K562 (cell line): ENCODE data around the gene GPR153. TPM values are rescaled to one million over a fixed set of nuclear protein-coding genes. Genes with fewer than 3 reads are reported as not detected.

Source experiments
- BDP1 ChIP-seq: IDR thresholded peaks from 3 replicates; pipeline ENCODE4 v1.6.1; 2011; ENCODE audit not compliant: insufficient read length, insufficient read depth
- BRD4 ChIP-seq: fragments of 200-600 bp; sonication (generic); IDR thresholded peaks from 2 replicates; pipeline ENCODE4 v1.6.1; 2017; ENCODE audit warnings: inconsistent platforms
- CBX5 ChIP-seq: IDR thresholded peaks from 2 replicates; pipeline ENCODE4 v1.6.1; 2014; ENCODE audit warnings: low read depth, borderline replicate concordance
- CEBPB ChIP-seq: fragments of 450-650 bp; IDR thresholded peaks from 2 replicates; pipeline ENCODE4 v1.6.1; 2016; ENCODE audit warnings: missing genetic modification characterization, missing compliant biosample characterization
- ESRRA ChIP-seq: fragments of 450-650 bp; IDR thresholded peaks from 2 replicates; pipeline ENCODE4 v1.6.1; 2014; ENCODE audit warnings: low read depth, mild to moderate bottlenecking, moderate library complexity, borderline replicate concordance
- KDM2B ChIP-seq: fragments of 250-450 bp; sonication (Bioruptor Pico); IDR thresholded peaks from 2 replicates; pipeline ENCODE4 v1.8.0; 2021; ENCODE audit warnings: mild to moderate bottlenecking, moderate library complexity
- NFIX ChIP-seq: fragments of 250-450 bp; sonication (Bioruptor Pico); IDR thresholded peaks from 2 replicates; pipeline ENCODE4 v1.4.0; 2020; ENCODE audit warnings: low read depth, mild to moderate bottlenecking, moderate library complexity
- PTRF ChIP-seq: fragments of 450-650 bp; IDR thresholded peaks from 2 replicates; pipeline ENCODE4 v1.6.1; 2016; ENCODE audit warnings: mild to moderate bottlenecking, missing genetic modification characterization, missing compliant biosample characterization
- RUNX1 ChIP-seq: sonication (generic); IDR thresholded peaks from 2 replicates; pipeline ENCODE4 v1.6.1; 2016; ENCODE audit warnings: antibody characterized with exemption, low read depth
- STAT5B ChIP-seq: fragments of 250-450 bp; sonication (Bioruptor Pico); IDR thresholded peaks from 2 replicates; pipeline ENCODE4 v1.8.0; 2021; ENCODE audit warnings: mild to moderate bottlenecking, inconsistent platforms
- TAF9B ChIP-seq: fragments of 450-650 bp; IDR thresholded peaks from 2 replicates; pipeline ENCODE4 v1.6.1; 2018; ENCODE audit warnings: mild to moderate bottlenecking; ENCODE audit not compliant: partially characterized antibody
- TEAD1 ChIP-seq, 2 experiments: fragments of 450-650 bp in 1 of 2; sonication (generic) in 1 of 2; formaldehyde crosslinking; IDR thresholded peaks; 2 replicates each; pipeline versions ENCODE4 v1.4.0 to v1.8.0; 2020 to 2022; ENCODE audit warnings: mild to moderate bottlenecking in 2 of 2, missing genetic modification reagents in 1 of 2
- WHSC1 ChIP-seq: IDR thresholded peaks from one replicate; pipeline ENCODE4 v1.6.1; 2012; ENCODE audit warnings: low read length, control low read depth, inconsistent platforms
- YBX1 ChIP-seq: fragments of 450-650 bp; IDR thresholded peaks from 2 replicates; pipeline ENCODE4 v1.7.1; 2016; ENCODE audit warnings: mild to moderate bottlenecking
- ZNF76 ChIP-seq: fragments of 250-450 bp; sonication (Bioruptor Pico); IDR thresholded peaks from 2 replicates; pipeline ENCODE4 v1.4.0; 2020; ENCODE audit warnings: mild to moderate bottlenecking, moderate library complexity, borderline replicate concordance
- polyA plus RNA-seq, 8 experiments: library from polyadenylated mRNA; depleted of rRNA in 4 of 8; stranded (reverse) in 5 of 8; unstranded in 3 of 8; fragments of >200 nt; fragmentation: Nextera tagmentation in 2 of 8; fragmentation: Illumina TruSeq in 1 of 8; extraction: Ambion mirVana in 2 of 8; extraction: Trizol in 1 of 8; gene quantifications; 2 replicates each; pipeline versions ENCODE4 v1.2.1 to v1.2.3, GENCODE V29; 2011 to 2014; ENCODE audit warnings: inconsistent platforms in 1 of 8, missing spikeins in 1 of 8
- total RNA-seq, 7 experiments: library from RNA; depleted of rRNA in 6 of 7; stranded (reverse); fragments of >200 nt in 6 of 7; fragmentation: Illumina TruSeq in 2 of 7; extraction: Trizol in 2 of 7; gene quantifications; 2 replicates each; pipeline versions ENCODE4 v1.2.1 to v1.2.3, GENCODE V29; 2011 to 2021; ENCODE audit warnings: low replicate concordance in 1 of 7
- TF ChIP-seq, protein P1 (sequence below): IDR thresholded peaks from 3 replicates; pipeline ENCODE4 v1.6.1; 2011; ENCODE audit warnings: borderline replicate concordance, mild to moderate bottlenecking; ENCODE audit not compliant: insufficient read length, insufficient read depth
- TF ChIP-seq, protein P2 (sequence below): IDR thresholded peaks from 2 replicates; pipeline ENCODE4 v1.6.1; 2012; ENCODE audit warnings: low read depth, low read length, improper control_type of control experiment, borderline replicate concordance
- TF ChIP-seq, protein P3 (sequence below): fragments of 450-650 bp; IDR thresholded peaks from 2 replicates; pipeline ENCODE4 v1.6.1; 2017; ENCODE audit warnings: antibody characterized with exemption
- TF ChIP-seq, protein P4 (sequence below): fragments of 250-450 bp; sonication (Bioruptor Pico); IDR thresholded peaks from 2 replicates; pipeline ENCODE4 v1.5.0; 2021
- TF ChIP-seq, protein P5 (sequence below): fragments of 250-450 bp; sonication (Bioruptor Pico); IDR thresholded peaks from 2 replicates; pipeline ENCODE4 v1.4.0; 2020; ENCODE audit warnings: mild to moderate bottlenecking

The GPR153 gene
- total and polyA plus RNA-seq, 9 of the 15 experiments (the other 6 are each of a cell fraction or from before 2014, with no cell fraction given): 0.01 to 1.5 (median 0.51) TPM

DNA sequence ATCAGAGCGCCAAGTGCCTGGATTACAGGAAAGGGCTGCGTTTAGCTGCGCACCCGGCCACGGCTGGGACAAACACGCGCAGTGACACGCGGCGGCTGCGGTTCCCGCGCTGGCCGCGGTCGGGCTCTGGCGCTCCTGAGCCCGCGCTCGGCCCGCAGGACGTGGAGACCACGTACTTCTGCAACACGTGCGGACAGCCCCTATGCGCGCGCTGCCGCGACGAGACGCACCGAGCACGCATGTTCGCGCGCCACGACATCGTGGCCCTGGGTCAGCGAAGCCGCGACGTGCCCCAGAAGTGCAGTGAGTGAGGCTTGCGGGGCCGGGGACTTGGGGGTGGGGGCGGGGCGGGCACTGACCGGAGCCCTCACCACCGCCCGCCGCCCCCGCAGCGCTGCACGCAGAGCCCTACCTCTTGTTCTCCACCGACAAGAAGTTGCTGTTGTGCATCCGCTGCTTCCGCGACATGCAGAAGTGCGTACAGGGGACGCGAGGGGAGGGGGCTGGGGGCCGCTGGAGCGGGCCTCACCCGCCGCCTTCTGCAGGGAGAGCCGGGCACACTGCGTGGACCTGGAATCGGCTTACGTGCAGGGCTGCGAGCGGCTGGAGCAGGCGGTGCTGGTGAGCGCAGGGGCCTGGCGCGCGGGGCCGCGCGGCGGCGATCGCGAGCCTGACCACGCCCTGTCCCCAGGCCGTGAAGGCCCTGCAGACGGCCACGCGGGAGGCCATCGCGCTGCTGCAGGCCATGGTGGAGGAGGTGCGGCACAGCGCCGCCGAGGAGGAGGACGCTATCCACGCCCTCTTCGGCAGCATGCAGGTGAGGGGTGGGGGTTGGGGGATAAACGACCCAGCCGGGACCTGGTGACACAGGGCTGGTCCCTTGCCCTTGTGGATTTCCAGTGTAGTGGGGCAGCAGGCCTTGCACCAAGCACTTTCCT, 51.9 kb downstream of the GPR153 start (continued):
- TF ChIP-seq KDM2B (CRISPR knock-in tag) (no peak), YBX1 (no peak), NFIX (CRISPR knock-in tag) (no peak), TEAD1 (CRISPR knock-in tag; IDR thresholded peaks at IDR 0.05) (peak in 1 of 2 experiments; percentile 45; a peak in 1 of 4 replicates), STAT5B (no peak), ESRRA (peak; percentile 35; the same call in 1 of the 2 replicates), BDP1 (no peak), PTRF (no peak), RUNX1 (no peak), WHSC1 (no peak), ZNF76 (CRISPR knock-in tag) (no peak), TAF9B (no peak), CBX5 (no peak), CEBPB (tag) (no peak), BRD4 (no peak)
- TF ChIP-seq, protein P1, sequence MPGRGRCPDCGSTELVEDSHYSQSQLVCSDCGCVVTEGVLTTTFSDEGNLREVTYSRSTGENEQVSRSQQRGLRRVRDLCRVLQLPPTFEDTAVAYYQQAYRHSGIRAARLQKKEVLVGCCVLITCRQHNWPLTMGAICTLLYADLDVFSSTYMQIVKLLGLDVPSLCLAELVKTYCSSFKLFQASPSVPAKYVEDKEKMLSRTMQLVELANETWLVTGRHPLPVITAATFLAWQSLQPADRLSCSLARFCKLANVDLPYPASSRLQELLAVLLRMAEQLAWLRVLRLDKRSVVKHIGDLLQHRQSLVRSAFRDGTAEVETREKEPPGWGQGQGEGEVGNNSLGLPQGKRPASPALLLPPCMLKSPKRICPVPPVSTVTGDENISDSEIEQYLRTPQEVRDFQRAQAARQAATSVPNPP: no peak
- TF ChIP-seq, protein P2, sequence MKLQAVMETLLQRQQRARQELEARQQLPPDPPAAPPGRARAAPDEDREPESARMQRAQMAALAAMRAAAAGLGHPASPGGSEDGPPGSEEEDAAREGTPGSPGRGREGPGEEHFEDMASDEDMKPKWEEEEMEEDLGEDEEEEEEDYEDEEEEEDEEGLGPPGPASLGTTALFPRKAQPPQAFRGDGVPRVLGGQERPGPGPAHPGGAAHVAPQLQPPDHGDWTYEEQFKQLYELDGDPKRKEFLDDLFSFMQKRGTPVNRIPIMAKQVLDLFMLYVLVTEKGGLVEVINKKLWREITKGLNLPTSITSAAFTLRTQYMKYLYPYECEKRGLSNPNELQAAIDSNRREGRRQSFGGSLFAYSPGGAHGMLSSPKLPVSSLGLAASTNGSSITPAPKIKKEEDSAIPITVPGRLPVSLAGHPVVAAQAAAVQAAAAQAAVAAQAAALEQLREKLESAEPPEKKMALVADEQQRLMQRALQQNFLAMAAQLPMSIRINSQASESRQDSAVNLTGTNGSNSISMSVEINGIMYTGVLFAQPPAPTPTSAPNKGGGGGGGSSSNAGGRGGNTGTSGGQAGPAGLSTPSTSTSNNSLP: no peak
- TF ChIP-seq, protein P3, sequence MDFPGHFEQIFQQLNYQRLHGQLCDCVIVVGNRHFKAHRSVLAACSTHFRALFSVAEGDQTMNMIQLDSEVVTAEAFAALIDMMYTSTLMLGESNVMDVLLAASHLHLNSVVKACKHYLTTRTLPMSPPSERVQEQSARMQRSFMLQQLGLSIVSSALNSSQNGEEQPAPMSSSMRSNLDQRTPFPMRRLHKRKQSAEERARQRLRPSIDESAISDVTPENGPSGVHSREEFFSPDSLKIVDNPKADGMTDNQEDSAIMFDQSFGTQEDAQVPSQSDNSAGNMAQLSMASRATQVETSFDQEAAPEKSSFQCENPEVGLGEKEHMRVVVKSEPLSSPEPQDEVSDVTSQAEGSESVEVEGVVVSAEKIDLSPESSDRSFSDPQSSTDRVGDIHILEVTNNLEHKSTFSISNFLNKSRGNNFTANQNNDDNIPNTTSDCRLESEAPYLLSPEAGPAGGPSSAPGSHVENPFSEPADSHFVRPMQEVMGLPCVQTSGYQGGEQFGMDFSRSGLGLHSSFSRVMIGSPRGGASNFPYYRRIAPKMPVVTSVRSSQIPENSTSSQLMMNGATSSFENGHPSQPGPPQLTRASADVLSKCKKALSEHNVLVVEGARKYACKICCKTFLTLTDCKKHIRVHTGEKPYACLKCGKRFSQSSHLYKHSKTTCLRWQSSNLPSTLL: no peak
- TF ChIP-seq, protein P4, sequence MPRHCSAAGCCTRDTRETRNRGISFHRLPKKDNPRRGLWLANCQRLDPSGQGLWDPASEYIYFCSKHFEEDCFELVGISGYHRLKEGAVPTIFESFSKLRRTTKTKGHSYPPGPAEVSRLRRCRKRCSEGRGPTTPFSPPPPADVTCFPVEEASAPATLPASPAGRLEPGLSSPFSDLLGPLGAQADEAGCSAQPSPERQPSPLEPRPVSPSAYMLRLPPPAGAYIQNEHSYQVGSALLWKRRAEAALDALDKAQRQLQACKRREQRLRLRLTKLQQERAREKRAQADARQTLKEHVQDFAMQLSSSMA: no peak
- TF ChIP-seq, protein P5, sequence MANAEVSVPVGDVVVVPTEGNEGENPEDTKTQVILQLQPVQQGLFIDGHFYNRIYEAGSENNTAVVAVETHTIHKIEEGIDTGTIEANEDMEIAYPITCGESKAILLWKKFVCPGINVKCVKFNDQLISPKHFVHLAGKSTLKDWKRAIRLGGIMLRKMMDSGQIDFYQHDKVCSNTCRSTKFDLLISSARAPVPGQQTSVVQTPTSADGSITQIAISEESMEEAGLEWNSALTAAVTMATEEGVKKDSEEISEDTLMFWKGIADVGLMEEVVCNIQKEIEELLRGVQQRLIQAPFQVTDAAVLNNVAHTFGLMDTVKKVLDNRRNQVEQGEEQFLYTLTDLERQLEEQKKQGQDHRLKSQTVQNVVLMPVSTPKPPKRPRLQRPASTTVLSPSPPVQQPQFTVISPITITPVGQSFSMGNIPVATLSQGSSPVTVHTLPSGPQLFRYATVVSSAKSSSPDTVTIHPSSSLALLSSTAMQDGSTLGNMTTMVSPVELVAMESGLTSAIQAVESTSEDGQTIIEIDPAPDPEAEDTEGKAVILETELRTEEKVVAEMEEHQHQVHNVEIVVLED (CRISPR knock-in tag): peak; percentile 71
